Stimulated activated CD8-positive, alpha-beta memory T cell treated with anti-CD3 and anti-CD28 coated beads, Interleukin-12 subunit alpha, Interleukin-12 subunit beta, amount 100 ng/mL, for 4 hours (primary cell): ENCODE data around the gene RTKN2.

Source experiments
- DNase-seq: peaks from one replicate; pipeline ENCODE4 v3.0.0-alpha.2; 2020; ENCODE audit warnings: low read depth

Gene RTKN2

DNA sequence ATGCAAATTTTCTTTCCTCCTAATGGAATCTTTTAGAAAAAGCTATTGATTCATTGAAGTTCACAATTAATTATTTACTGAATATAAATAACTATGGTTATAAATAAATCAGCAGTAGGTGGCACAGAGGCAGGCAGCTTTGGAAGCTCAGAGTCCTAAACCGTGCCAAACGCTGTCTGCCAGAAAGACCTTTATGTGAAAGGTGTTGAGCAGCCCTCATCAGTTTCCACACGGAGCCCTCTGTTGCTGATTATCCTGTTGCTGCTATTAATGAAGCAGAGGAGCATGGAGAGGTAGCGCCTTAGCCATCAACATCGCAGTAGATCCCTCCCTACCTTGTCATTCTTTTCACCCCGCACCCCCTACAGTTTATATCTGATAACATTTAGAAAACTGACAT lies 51.0 kb downstream of the RTKN2 start:
- DNase-seq: no peak

DNA sequence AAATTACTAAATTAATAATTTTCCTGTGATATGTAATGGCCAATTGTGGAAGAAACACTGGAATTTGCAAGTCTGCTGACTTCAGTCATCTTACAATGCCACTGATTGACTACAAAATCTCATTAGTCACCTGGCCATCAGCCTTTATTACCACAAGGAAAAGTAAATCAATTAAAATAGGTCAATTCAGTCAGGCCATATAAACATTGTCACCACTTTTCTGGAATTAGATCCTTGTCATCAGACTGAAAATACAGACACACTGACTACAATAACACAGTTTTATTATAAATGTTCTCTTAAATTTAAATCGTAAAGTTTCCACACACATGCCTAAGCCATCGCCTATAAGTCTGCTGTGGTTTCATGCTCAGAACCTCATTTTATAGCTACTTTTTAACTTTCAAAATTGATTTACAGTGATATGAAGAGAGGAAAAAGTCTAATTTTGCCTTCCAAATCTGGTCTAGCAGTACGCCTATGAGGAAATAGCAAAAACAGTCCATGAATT lies 54.2 kb downstream of the RTKN2 start:
- DNase-seq: no peak

DNA sequence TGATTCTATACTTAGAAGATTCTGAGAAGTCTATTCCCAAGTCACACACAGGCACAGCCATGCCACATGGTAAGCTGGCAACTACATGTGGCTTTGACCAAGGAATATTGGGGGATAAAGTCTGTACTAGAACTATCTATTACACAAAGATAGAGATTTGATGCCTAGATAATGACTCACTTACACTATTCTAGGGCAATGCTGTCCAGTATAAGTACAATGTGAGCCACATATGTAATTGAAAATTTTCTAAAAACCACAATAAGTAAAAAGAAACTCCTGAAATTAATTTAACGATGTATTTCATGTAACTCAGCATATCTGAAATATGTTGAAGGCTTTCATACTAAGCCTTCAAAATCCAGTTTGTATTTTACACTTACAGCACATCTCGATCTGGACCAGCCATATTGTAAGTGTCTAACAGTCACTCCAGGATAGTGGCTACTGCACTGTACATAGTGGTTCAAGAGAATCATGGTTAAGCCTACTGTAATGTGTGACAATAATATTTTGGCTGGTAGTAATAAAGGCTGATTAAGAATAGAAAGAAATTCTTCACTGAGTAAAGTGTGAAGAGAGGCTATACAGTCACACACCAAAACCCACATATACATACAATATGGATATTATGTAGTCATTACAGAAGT lies 62.8 kb downstream of the RTKN2 start:
- no peak for DNase-seq

DNA sequence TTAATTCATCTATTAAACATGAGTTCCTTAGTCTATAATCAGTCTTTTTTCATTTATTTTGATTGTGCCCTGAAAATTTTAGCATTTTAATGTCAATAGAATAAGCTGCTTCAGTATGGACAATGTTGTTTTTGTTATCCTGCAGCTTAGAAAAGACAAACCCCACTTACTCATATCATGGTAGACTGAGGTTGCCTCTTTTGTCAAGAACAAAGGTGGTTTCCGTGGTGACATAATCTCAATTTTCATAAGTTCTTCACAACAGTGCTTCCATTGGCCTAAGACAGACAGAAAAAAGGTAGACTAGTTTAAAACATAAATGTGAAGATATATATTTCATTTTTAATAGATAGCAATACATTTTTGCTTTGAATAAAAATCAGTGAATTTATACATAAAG lies 69.1 kb downstream of the RTKN2 start:
- DNase-seq: no peak

DNA sequence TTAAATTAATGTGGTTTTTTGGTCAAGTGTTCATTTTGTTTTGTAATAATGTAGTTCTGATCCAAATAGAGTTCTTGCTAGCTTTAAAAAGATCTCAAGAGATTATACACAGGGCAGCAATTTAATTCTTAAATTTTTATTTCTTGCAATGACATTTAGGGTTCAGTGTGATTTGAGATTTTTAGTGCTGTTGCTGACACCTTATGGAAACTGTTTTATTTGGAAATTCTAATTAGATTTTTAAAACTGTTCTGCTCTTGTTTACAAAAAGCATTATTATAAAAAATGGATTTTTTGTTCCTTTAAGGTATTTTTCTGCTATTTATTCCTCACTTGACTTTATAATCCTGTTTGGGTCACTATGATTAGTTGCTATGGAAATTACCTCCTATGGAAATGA lies 72.1 kb downstream of the RTKN2 start:
- no peak for DNase-seq

DNA sequence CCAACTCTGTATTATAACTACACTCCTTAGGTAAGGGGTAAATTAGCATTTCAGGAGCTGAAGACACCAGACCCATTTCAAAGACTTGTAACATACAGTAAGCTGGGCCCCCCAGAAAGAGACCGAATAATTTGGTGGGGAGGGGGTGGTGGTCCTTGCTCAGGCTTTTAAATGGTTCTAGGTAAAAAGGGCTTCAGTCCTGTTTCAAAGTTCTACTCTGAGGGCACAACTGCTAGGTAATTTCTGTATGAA lies 73.0 kb downstream of the RTKN2 start:
- no peak for DNase-seq

DNA sequence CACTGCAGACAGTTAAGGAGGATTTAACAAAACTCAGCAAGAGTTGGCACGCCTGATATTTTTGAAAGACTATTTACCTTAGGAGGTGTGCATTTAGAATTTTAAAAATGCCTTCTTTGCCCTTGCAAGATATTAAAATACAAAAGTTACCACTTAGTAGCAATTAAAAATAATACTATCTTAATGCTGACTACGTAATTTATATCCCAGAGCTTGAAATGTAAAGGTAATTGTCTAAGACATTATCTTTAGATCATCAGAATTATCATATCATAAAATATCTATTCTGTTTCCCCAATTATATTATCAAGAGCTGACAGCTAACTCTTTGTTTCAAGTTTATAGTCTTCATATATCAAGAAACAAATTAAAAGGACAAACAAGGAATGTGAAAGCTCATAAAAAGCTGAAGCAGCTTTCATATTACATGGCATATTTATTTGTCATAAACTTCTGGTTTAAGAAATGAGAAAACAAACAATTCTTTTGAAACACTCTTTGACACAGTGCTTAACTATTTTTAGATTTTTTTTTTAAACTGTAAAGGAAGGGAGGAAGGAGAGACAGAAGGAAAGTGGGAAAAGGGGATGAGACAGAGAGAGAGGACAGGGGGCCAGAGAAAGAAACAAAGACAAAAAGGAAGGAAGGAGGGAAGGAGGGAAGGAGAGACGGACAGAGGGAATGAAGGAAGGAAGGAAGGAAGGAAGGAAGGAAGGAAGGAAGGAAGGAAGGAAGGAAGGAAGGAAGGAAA lies 73.5 kb downstream of the RTKN2 start:
- no peak for DNase-seq

DNA sequence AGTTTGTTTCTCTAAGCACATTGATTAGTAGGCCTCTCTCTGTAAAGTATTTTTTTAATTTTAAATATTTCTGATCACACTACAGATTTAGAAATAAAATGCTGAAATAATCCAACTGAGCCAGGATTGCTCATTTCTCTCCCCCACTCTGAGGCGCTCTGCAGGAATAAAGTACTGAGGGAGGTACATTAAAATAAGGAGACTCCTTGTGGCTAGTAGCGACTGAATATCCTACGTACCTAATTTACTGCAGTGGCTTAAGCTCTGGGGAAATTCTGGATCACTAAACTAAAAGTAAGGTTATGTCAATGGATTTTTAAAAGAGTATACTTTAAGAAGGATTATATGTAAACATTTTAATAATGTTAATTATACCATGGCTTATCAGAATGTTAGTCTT lies 75.2 kb downstream of the RTKN2 start:
- DNase-seq: no peak

DNA sequence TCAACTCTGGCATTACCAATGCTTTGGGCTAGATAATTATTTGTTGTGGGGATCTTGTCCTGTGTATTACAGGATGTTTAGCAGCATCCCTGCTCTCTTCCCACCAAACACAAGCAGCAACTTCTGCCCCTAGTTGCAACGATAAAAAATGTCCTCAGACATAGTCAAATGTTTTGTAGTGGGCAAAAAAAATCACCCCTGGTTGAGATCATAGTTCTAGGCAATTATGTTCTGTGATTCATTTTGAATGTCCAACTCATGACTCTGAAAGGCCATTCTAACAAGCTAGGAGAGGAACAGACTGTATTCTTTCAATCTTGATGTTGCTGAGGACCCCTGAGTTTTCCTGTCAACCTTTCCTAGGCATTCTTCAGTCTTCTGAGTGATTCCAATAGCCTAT lies 79.5 kb downstream of the RTKN2 start:
- DNase-seq: no peak

DNA sequence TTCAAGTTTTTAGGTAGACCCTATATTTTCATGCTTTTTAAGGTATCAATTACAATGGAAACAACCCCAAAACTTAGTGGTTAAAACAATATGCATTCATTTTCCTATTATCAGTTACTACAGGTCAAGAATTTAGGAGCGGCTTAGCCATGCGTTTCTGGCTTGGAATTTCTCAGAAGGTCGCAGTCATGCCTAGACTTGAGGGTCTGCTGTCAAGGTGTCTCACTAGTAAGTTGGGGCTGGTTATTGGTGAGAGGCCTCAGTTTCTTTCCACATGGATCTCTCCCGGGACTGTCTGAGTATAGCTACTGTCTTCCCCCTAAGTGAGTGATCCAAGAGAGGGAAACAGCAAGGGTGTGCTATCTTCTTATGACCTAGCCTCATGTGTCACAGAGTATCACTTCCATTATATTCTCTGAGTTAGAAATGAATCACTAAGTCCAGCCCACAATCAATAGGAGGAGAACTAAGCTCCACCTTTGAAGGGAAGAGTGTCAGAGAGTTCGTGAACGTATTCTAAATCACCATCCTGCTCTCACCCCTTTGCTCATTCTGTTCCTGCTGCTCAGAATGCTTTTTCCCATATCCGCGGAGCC lies 80.5 kb downstream of the RTKN2 start:
- DNase-seq: no peak

DNA sequence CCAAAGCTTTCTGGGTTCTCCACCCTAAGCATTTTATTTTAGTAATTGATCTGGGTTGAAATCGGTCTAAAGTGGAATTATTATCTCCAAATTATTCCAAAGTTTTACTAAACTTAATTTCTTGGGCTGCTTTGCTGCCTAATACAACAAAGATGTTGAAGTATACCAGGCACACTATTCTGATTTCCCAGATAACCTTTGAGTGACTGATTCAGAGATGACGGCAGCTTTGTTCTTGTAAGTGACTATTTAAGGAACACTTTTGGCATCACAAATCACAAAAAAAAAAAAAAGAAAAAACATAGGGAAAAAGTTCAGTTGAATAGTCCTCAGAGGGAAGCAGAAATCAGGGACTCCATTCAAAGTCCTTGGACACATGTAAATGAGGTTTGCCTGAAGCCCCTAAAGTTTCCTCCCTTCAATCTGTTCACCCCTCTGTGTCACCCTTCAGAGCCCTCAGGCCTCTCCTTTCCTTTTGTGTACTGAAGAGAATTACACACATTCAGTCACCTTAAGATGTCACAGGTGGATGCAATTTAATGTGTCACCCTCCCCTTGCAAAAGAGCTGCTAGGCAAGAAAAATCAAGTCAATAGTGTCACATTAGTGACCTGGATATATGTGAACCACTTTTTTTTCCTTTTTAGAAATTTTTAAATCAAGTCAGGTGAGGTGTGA lies 81.5 kb downstream of the RTKN2 start:
- no peak for DNase-seq

DNA sequence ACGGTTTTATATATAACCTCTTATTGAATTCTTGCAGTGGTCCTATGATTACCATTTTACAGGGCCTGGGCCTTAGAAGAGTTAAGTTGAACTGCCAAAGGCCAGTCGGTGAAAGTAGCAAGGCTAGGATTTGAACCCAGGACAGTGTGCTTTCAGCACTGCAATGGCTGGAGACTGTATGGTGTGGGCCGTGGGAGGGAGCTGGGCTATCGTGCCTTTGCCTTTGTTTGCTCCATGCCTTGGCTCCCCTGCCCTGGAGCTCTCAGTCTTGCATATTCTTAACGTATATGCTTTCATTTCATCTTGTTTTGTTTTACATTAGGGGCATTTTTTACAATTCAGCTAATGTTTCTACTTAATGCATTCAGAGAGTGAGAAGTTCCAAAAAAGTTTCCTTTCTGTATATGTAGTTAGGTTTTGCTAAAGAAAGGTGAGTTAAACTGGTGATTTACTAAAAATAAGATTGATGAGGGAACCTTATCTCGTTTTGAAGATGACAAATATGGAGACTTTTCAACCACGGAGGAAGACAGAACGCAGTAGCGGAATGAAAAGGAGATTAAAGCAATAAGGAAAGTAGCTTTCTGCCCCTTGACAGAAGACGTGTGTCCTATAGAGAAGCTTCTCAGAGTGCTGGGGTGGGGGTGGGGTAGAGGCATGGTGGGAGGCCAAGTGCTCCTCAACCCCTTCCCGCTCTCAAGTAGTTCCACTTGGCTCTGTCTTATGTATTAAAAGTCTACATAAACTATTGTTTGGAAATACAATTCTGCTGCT lies 82.5 kb downstream of the RTKN2 start:
- no peak for DNase-seq

DNA sequence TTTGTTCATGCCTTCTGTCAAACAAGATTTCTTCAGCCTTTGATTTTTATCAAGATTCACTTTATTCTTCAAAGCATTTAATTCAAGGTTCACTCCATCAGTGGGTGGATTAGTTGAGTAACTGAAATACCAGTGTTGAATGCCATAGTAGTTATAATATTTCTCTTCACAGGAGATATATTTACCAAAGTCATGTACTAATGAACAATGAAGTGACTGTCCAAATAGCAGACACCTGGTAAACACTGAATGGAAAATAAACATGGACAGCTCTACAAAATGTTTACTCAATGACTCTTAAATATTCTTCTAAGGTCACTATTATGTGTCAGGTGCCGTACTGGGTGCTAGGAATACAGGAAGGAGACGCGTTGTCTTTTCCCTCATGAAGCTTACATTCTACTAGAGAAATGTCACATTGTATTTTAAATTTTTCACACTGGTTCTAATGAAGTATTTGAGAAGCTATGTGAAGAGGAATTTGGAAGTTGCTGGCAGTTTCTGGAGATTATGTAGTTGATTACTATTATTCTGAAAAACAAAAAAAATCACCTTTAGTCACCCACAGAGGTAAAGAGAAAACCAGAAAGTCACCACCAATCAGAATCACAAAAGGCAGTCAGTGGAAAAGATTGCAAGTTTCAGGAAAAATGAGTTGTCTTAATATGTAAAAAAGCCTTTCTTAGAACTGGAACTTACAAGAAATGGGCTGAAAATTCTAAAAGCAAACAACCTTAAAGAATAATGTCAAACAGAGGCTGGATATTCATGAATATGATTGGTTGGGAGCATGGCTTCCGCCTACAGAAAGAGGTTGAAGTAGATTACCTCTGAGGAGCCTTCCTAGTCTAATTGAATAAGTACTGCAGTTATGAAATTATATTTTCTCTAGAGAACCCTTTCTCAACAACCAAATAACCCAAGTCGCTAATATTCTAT lies 84.5 kb downstream of the RTKN2 start:
- no peak for DNase-seq

DNA sequence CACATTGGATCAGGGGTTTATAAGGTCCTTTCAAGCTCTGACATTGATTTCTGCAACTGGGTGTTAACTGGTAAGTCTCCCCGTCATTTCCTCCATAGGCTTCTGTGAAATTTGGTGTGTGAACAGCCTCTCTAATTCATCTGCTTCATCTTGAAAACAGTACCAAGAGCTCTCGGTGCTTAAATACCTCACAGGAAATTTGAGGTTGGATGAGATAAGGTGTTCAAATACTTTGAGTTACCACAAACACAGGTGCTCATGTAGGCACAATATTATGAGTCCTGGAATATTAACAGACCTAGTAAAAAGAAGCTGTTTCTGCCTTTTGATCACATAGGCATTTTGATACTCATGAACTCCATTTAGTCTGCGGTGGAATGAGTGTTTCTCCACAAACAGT lies 85.2 kb downstream of the RTKN2 start:
- no peak for DNase-seq

DNA sequence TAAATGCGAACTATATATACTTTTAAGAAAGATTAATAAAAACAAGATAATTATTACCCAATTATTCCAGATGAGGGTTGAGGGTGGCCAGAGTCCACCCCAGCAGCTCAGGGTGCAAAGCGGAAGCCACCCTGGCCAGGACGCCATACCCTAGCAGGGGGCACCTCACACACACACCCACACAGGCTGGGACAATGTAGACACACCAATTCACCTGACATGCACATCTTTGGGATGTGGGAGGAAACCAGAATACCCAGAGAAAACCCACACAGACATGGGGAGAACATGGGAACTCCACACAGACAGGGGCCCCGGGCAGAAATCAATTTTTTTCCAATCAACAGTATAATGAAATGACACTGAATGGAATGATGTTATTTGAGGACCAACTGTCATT lies 86.0 kb downstream of the RTKN2 start:
- DNase-seq: no peak

DNA sequence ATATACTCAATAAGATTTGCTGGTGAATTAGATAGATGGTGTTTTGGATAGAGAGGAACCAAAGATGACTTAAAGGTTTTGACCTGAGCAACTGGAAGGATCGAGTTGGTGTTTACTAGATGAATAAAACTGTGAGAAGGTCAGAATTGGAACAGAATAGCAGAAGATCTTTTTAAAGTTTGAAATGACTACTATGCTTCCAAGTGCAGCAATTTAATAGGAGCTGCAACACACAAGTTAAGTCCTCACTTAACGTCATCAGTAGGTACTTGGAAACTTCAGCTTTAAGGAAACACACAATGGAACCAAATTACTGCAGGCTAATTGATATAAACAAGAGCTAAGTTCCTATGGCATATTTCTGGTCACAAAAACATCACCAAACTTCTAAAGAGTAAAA lies 86.5 kb downstream of the RTKN2 start:
- no peak for DNase-seq

DNA sequence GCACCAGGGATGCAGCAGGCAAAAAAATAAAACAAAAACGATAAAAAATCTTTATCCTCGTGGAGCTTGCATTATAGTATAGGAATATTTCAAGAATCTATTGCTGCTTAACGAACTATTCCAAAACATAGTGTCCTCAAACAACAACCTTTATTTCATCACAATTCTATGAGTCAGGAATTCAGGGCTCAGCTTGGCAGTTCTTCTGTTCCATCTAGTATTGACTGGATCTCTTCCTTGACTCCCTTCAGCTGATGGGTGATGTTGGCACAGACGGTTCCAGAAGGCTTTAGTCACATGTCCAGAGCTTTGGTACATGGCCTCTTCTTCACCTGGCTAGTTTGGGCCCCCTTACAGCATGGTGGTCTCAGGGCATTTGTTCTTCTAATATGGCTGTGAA lies 88.0 kb downstream of the RTKN2 start:
- DNase-seq: no peak

DNA sequence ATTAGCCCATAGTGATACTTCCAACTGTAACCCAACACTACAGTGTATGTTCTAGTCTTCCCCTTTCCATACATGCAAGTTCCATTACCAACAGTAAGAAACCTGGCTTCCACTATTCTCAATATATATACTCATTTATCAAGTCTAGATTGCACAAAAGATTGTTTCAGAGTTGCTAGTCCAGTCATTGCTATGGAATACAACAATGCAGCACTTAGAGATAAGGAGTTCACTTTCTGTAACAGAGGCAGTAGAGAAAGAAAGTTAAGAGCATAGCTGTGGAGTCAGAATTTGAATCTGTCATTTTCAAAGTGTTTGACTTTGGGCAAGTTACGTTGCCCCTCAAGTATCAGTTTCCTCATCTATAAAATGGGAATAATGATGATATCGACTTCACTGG lies 90.1 kb downstream of the RTKN2 start:
- DNase-seq: no peak

DNA sequence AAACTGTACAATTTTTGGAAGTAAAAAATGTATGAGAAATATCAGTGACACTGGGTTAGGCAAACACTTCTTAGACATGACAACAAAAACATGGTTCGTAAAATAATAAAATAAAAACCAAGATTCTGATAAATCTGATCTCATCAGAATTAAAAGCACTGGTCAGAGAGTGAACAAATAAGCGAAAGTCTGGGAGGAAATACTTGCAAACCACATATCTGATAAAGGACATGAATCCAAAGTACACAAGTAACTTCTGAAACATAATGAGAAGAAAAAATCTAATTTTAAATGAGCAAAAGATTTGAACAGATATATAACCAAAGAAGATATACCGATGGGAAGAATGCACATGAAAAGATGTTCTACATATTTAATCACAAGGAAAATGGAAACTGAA lies 91.5 kb downstream of the RTKN2 start:
- no peak for DNase-seq

DNA sequence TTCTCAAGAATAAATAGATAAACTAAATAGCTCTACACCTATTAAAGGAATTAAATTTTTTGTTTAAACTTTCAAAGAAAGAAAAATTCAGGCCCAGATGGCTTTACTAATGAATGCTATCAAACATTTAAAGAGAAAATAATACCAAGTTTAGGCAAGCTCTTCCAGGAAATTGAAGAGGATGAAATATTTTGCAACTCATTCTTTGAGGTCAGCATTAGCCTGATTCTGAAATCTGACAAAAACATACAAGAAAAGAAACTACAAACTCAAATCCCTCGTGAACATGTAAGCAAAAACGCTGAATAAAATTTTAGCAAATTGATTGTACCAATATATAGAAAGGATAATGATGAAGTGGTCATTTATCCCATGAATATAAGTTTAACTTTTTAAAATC lies 93.4 kb downstream of the RTKN2 start:
- DNase-seq: no peak

DNA sequence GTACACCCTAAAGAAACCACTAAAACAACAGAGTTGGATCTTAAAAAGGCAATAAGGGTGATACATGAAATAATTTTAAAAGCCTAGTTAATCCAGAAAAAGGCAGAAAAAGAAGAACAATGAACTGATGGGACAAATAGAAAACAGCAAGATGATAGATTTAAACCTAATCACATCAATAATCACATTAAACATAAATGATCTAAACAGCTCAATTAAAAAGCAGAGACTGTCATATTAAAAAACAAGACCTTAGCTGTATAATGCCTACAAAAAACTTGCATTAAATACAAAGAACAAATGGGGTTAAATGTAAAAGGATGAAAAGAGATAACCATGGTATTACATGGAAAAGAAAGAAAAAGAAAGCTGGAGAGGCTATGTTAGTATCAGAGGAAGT lies 96.2 kb downstream of the RTKN2 start:
- no peak for DNase-seq
